Prostate gland (tissue), 2 donors: Measurements from ENCODE around the gene ADCYAP1.

Source experiments
- CTCF ChIP-seq, 4 experiments: fragments of 200-600 bp in 2 of 4; fragments of 450-650 bp in 2 of 4; sonication (generic) in 2 of 4; IDR thresholded peaks; 1 replicate in 3 of 4; 2 replicates in 1 of 4; pipeline ENCODE4 v1.5.1; 2016 to 2019; ENCODE audit warnings: antibody characterized with exemption in 4 of 4, mild to moderate bottlenecking in 2 of 4, moderate library complexity in 2 of 4
- POLR2AphosphoS5 ChIP-seq: sonication (generic); formaldehyde crosslinking; IDR thresholded peaks from one replicate; pipeline ENCODE4 v1.6.1; 2017; ENCODE audit warnings: antibody characterized with exemption

- TF ChIP-seq CTCF (IDR thresholded peaks at IDR 0.05) (no peak), POLR2AphosphoS5 (no peak)
Measured at GRCh38 chr18:941331-941730, 36.7 kb downstream of the ADCYAP1 start.
